ENCODE data around the gene PLEKHA6. TPM values are rescaled to one million over a fixed set of nuclear protein-coding genes. Genes with fewer than 3 reads are reported as not detected.

Gene PLEKHA6
- total and polyA plus RNA-seq, 2 of the 4 experiments (the other 2 are of a cell fraction): 8.2 to 19.9 TPM

GRCh38 chr1:204261746-204262505, 97.8 kb downstream of the PLEKHA6 start:
- no peak overlapping the region for H2AFZ ChIP-seq (replicated peaks; ENCODE audit: low read length, poor library complexity)
- no peak overlapping the region for H3K4me3 ChIP-seq (ENCODE audit: insufficient read depth, low read depth, low read length)
- no peak for TF ChIP-seq BHLHE40 (IDR thresholded peaks at IDR 0.05; ENCODE audit: low read depth, low read length)
- TF ChIP-seq RAD21 (IDR thresholded peaks at IDR 0.05; ENCODE audit: low read length): no peak
- TF ChIP-seq FOS (IDR thresholded peaks at IDR 0.05; ENCODE audit: low read depth, low read length): no peak
- TF ChIP-seq SMC3 (IDR thresholded peaks at IDR 0.05; ENCODE audit: low read depth, low read length): 0 out of 2 replicates have a peak, but pooled peaks have one; percentile 8
- no peak for TF ChIP-seq MAZ (IDR thresholded peaks at IDR 0.05; ENCODE audit: borderline replicate concordance, low read depth, low read length)
- no peak for TF ChIP-seq RCOR1 (IDR thresholded peaks at IDR 0.05; ENCODE audit: insufficient replicate concordance, low read length)
- BruUV-seq (replicated peaks): no TSS peak
- H3K4me2 ChIP-seq (ENCODE audit: low read depth, low read length): no peak overlapping the region
- H4K8ac ChIP-seq (ENCODE audit: low read depth in 2 of 2, low read length in 2 of 2): no peak overlapping the region
- H3K36me3 ChIP-seq (ENCODE audit: control insufficient read depth, insufficient read depth, low read length): peaks cover 31% of the 10 kb centered on the region
- no peaks in the 10 kb centered on the region for H3K79me1 ChIP-seq (ENCODE audit: low read depth in 1 of 2, low read length in 2 of 2)
- no peak overlapping the region for H2BK5ac ChIP-seq (ENCODE audit: low read depth, low read length, poor library complexity, severe bottlenecking)
- H4K20me1 ChIP-seq (ENCODE audit: insufficient read depth, low read length): no peaks in the 10 kb centered on the region
- H4K5ac ChIP-seq (ENCODE audit: low read depth, low read length): no peak overlapping the region
- H3K4me1 ChIP-seq (ENCODE audit: control insufficient read depth, insufficient read depth, low read length): peaks cover 18% of the 10 kb centered on the region
- H3K27ac ChIP-seq (ENCODE audit: insufficient read depth, low read length): no peak overlapping the region
- peak overlapping the region; percentile 1; the same call in 1 of the 2 replicates for H4K91ac ChIP-seq (ENCODE audit: insufficient read depth, low read depth, low read length)
- H3K9me3 ChIP-seq (ENCODE audit: control insufficient read depth, insufficient read depth, low read length): no peaks in the 10 kb centered on the region
- no peak overlapping the region for H2AK9ac ChIP-seq (replicated peaks; ENCODE audit: low read depth, low read length, poor library complexity)
- H3K27me3 ChIP-seq (ENCODE audit: control insufficient read depth, insufficient read depth, low read length): no peaks in the 10 kb centered on the region
- in situ Hi-C loops (cut with MboI; ENCODE audit: low sequenced_read_pairs): no loop called here
- no peak overlapping the region; the same call in 2 of the 3 replicates for H2BK15ac ChIP-seq (ENCODE audit: low read depth, low read length)
- no peak overlapping the region for H2BK120ac ChIP-seq (ENCODE audit: low read depth, low read length)
- H3K14ac ChIP-seq (replicated peaks; ENCODE audit: low read depth, low read length): no peak overlapping the region
- ChIA-PET CTCF (interaction anchor here (1.7 to 2.3 kb wide), 2 partner anchors 98 to 102 kb away, joined by 6 to 10 read pairs; partner anchors contain the start of gene PLEKHA6), POLR2A (ENCODE audit: unreplicated experiment) (interaction anchor here (0.5 kb wide), 1 partner anchor 69 kb away, joined by 3 read pairs; no protein-coding TSS in a partner anchor)
- H2AK5ac ChIP-seq (ENCODE audit: low read depth, low read length): peak overlapping the region; percentile 0; the same call in 1 of the 2 replicates
- H3K23ac ChIP-seq (ENCODE audit: low read depth, low read length): no peak overlapping the region
- dilution Hi-C loops (cut with HindIII; ENCODE audit: low sequenced_read_pairs, unreplicated experiment): no loop called here
- H3K4ac ChIP-seq (ENCODE audit: low read depth, low read length): no peak overlapping the region
- H2BK20ac ChIP-seq (ENCODE audit: low read depth, low read length): no peak overlapping the region
- H3K56ac ChIP-seq (ENCODE audit: extremely low read depth, insufficient read depth, low read length): no peak overlapping the region
- peak overlapping the region; percentile 18; the same call in 1 of the 2 replicates for H3K18ac ChIP-seq (ENCODE audit: low read depth, low read length)
- ATAC-seq (ENCODE audit: low read depth) (peak; percentile 80), DNase-seq (peak; percentile 77)
- peaks cover 11% of the 10 kb centered on the region; the same call in 1 of the 2 replicates for H3K9me1 ChIP-seq (ENCODE audit: insufficient read depth, low read length)
- intact Hi-C loops (cut with micrococcal nuclease): no loop called here
- H3K9ac ChIP-seq (ENCODE audit: low read depth, low read length): no peak overlapping the region
- WGBS, 2 experiments (ENCODE audit: extremely low coverage in 2 of 2, insufficient read length in 1 of 2): 80% methylated on average over 1 of the region's 13 CpGs; no CpG with 5 or more reads in 1 of the 2 experiments

Measured in IMR-90 (cell line).